K562 (cell line): Measurements from ENCODE around the gene DUSP28. TPM values are rescaled to one million over a fixed set of nuclear protein-coding genes. Genes with fewer than 3 reads are reported as not detected.

Experiments used
- ATAC-seq: fragments of 200-7000 bp; cut with Tn5 transposase; 3 replicates; pipeline ENCODE4 v1.9.1; 2020; ENCODE audit warnings: moderate library complexity
- BruUV-seq: library from RNA; stranded (reverse); fragments of 400-500 nt; replicated peaks from 2 replicates; lab custom pipeline; 2021; lab: Mats Ljungman, UMichigan
- CTCF ChIA-PET: fragments of 300-600 bp; formaldehyde crosslinking; extraction: SDS; loops from one replicate; lab custom pipeline; 2021; ENCODE audit warnings: low intra/inter-chr PET ratio; lab: Yijun Ruan, JAX
- POLR2A ChIA-PET: fragments of 300-600, 350-650 bp; sonication (Branson Sonifier 250); formaldehyde crosslinking; extraction: SDS; loops from one replicate; lab custom pipeline; 2021; ENCODE audit warnings: antibody characterized with exemption, inconsistent platforms; lab: Yijun Ruan, JAX
- DNase-seq, 4 experiments: peaks; one replicate each; pipeline versions ENCODE4 v3.0.0 to v3.0.0-alpha.2; 2011 to 2018; ENCODE audit warnings: low spot score in 3 of 4, mixed read lengths in 3 of 4; ENCODE audit errors: extremely low read depth in 1 of 4
- FAIRE-seq: peaks from 2 replicates; lab custom pipeline; 2011; peaks lifted over from hg19 to GRCh38; lab: Jason Lieb, UNC
- H2AFZ ChIP-seq: 2 replicates; pipeline ENCODE4 v1.6.0; 2011; ENCODE audit warnings: low read depth, low read length, control low read depth, inconsistent platforms
- H3K27ac ChIP-seq: fragments of 200-600 bp; 3 replicates; pipeline ENCODE4 v1.8.0; 2011; ENCODE audit warnings: low read depth, mild to moderate bottlenecking, control low read depth, inconsistent platforms, low read length, moderate library complexity, mixed read lengths; ENCODE audit errors: extremely low read depth
- H3K27me3 ChIP-seq, 2 experiments: fragments of 300-600 bp in 1 of 2; 2 replicates in 1 of 2; 3 replicates in 1 of 2; pipeline versions ENCODE4 v1.6.0 to v1.8.0; 2011; ENCODE audit warnings: inconsistent platforms in 2 of 2, low read length in 2 of 2, mild to moderate bottlenecking in 1 of 2, mixed read lengths in 1 of 2, moderate library complexity in 1 of 2; ENCODE audit not compliant: control insufficient read depth in 2 of 2, insufficient read depth in 2 of 2
- H3K36me3 ChIP-seq: fragments of 300-600 bp; 3 replicates; pipeline ENCODE4 v1.8.0; 2011; ENCODE audit warnings: mild to moderate bottlenecking, low read length, inconsistent platforms; ENCODE audit not compliant: control insufficient read depth, insufficient read depth
- H3K4me1 ChIP-seq, 2 experiments: fragments of 200-600 bp in 1 of 2; replicated peaks in 1 of 2; 2 replicates in 1 of 2; 3 replicates in 1 of 2; pipeline versions ENCODE4 v1.5.1 to v1.8.0; 2011; ENCODE audit warnings: inconsistent platforms in 2 of 2, low read length in 2 of 2, mild to moderate bottlenecking in 1 of 2, mixed read lengths in 1 of 2, moderate library complexity in 1 of 2; ENCODE audit not compliant: control insufficient read depth in 2 of 2, insufficient read depth in 2 of 2
- H3K4me2 ChIP-seq: 2 replicates; pipeline ENCODE4 v1.6.1; 2011; ENCODE audit warnings: low read length, control low read depth, inconsistent platforms, mixed read lengths; ENCODE audit not compliant: insufficient read depth
- H3K4me3 ChIP-seq: fragments of 200-600 bp; sonication (generic), shearing (Covaris generic); 2 replicates; pipeline ENCODE4 v1.5.1; 2016; ENCODE audit warnings: control low read depth, inconsistent platforms
- H3K79me2 ChIP-seq: fragments of 200-600 bp; 3 replicates; pipeline ENCODE4 v1.8.0; 2011; ENCODE audit warnings: low read length, inconsistent platforms; ENCODE audit not compliant: control insufficient read depth, insufficient read depth
- H3K9ac ChIP-seq, 2 experiments: 2 replicates each; pipeline versions ENCODE4 v1.6.0 to v1.6.1; 2011; ENCODE audit warnings: low read depth in 2 of 2, low read length in 2 of 2, control low read depth in 1 of 2, inconsistent platforms in 1 of 2, mild to moderate bottlenecking in 1 of 2, mixed read lengths in 1 of 2; ENCODE audit not compliant: insufficient read depth in 1 of 2
- H3K9me1 ChIP-seq: one replicate; pipeline ENCODE4 v1.6.0; 2011; ENCODE audit warnings: inconsistent platforms, mild to moderate bottlenecking, low read length, moderate library complexity; ENCODE audit not compliant: control insufficient read depth, insufficient read depth
- H3K9me3 ChIP-seq: replicated peaks from 2 replicates; pipeline ENCODE4 v1.5.1; 2011; ENCODE audit warnings: low read depth, low read length, inconsistent platforms; ENCODE audit not compliant: control insufficient read depth, insufficient read depth
- H4K20me1 ChIP-seq: replicated peaks from 2 replicates; pipeline ENCODE4 v1.6.1; 2011; ENCODE audit warnings: low read length, inconsistent platforms, mixed read lengths; ENCODE audit not compliant: control insufficient read depth, insufficient read depth
- CBFA2T2 ChIP-seq: fragments of 450-650 bp; conservative IDR thresholded peaks from 2 replicates; pipeline ENCODE4 v1.6.1; 2017; ENCODE audit warnings: mild to moderate bottlenecking
- CBFA2T3 ChIP-seq: fragments of 450-650 bp; IDR thresholded peaks from 2 replicates; pipeline ENCODE4 v1.6.1; 2017
- MXD1 ChIP-seq: fragments of 250-450 bp; sonication (Bioruptor Pico); IDR thresholded peaks from 2 replicates; pipeline ENCODE4 v1.8.0; 2021; ENCODE audit warnings: borderline replicate concordance, mild to moderate bottlenecking, moderate library complexity; ENCODE audit not compliant: poor library complexity, severe bottlenecking
- TBP ChIP-seq: optimal IDR thresholded peaks from 2 replicates; pipeline ENCODE3; 2011; ENCODE audit warnings: low read depth, low read length, improper control_type of control experiment
- TCF3 ChIP-seq: sonication (generic); formaldehyde crosslinking; IDR thresholded peaks from 2 replicates; pipeline ENCODE4 v1.4.0; 2020; ENCODE audit warnings: mild to moderate bottlenecking, missing genetic modification reagents
- ZNF174 ChIP-seq: fragments of 250-450 bp; sonication (Bioruptor Pico); IDR thresholded peaks from 2 replicates; pipeline ENCODE4 v1.4.0; 2020; ENCODE audit warnings: mild to moderate bottlenecking
- WGBS: fragments of 100-300 bp; shearing (Covaris generic); methylation state at CpG from one replicate; pipeline ENCODE4 v1.1.6; 2016; ENCODE audit warnings: low coverage, mixed read lengths; ENCODE audit not compliant: insufficient coverage; ENCODE audit errors: missing lambda C conversion rate; 5-methylcytosine and 5-hydroxymethylcytosine counted together
- in situ Hi-C: fragments of 300-500 bp; cut with MboI; formaldehyde crosslinking; loops from 4 replicates; pipeline ENCODE4 v1.15.0; 2018; ENCODE audit warnings: inconsistent platforms, mixed read lengths
- intact Hi-C: fragments of 100-400 bp; cut with micrococcal nuclease; formaldehyde crosslinking; loops from 2 replicates; pipeline ENCODE4 v1.14.2; 2022
- polyA plus RNA-seq, 8 experiments: library from polyadenylated mRNA; depleted of rRNA in 4 of 8; stranded (reverse) in 5 of 8; unstranded in 3 of 8; fragments of >200 nt; fragmentation: Nextera tagmentation in 2 of 8; fragmentation: Illumina TruSeq in 1 of 8; extraction: Ambion mirVana in 2 of 8; extraction: Trizol in 1 of 8; gene quantifications; 2 replicates each; pipeline versions ENCODE4 v1.2.1 to v1.2.3, GENCODE V29; 2011 to 2014; ENCODE audit warnings: inconsistent platforms in 1 of 8, missing spikeins in 1 of 8
- total RNA-seq, 7 experiments: library from RNA; depleted of rRNA in 6 of 7; stranded (reverse); fragments of >200 nt in 6 of 7; fragmentation: Illumina TruSeq in 2 of 7; extraction: Trizol in 2 of 7; gene quantifications; 2 replicates each; pipeline versions ENCODE4 v1.2.1 to v1.2.3, GENCODE V29; 2011 to 2021; ENCODE audit warnings: low replicate concordance in 1 of 7

Gene DUSP28
- total and polyA plus RNA-seq, 9 of the 15 experiments (the other 6 are each of a cell fraction or from before 2014, with no cell fraction given) = 2.8 to 8.1 (median 4.2) TPM

- peaks cover 55% of the 10 kb centered on the region for H3K79me2 ChIP-seq
- CTCF ChIA-PET = no interaction called here
- in situ Hi-C loops = no loop called here
- POLR2A ChIA-PET = no interaction called here
- H3K4me1 ChIP-seq = peaks cover 49 to 66% of the 10 kb centered on the region in 2 experiments
- H2AFZ ChIP-seq = no peak overlapping the region
- intact Hi-C loops = loop anchor here (1.0 kb wide), 1 partner anchor 21 kb away; no protein-coding TSS in a partner anchor
- H3K4me2 ChIP-seq = no peak overlapping the region
- peak; percentile 49 for FAIRE-seq
- no peak overlapping the region for H3K4me3 ChIP-seq
- no TSS peak for BruUV-seq
- H3K9me1 ChIP-seq = peaks cover 8% of the 10 kb centered on the region
- TF ChIP-seq TBP (peak; percentile 38), ZNF174 (no peak)
- TF ChIP-seq, all 486 proteins: peak for 1
- no peak overlapping the region; the same call in 2 of the 3 replicates for H3K27ac ChIP-seq
- ATAC-seq = no peak
- H3K9me3 ChIP-seq = no peaks in the 10 kb centered on the region
- no peaks in the 10 kb centered on the region; the same call in 1 of the 2 replicates for H4K20me1 ChIP-seq
- DNase-seq = no peak
- H3K36me3 ChIP-seq = peaks cover 13% of the 10 kb centered on the region; the same call in 2 of the 3 replicates
- H3K9ac ChIP-seq = peak overlapping the region in 1 of 2 experiments; percentile 39; a peak in 1 of 4 replicates
- H3K27me3 ChIP-seq = no peaks in the 10 kb centered on the region
- 72% methylated on average over 3 of the region's 3 CpGs for WGBS
Observed at GRCh38 chr2:240582781-240583180, 22.6 kb downstream of the DUSP28 start.

- whole genome bisulfite sequencing = 24% methylated on average over 4 of the region's 4 CpGs
- Histone ChIP-seq H4K20me1 (no peaks in the 10 kb centered on the region; the same call in 1 of the 2 replicates), H3K4me1 (peaks cover 48 to 59% of the 10 kb centered on the region in 2 experiments), H3K9me3 (no peaks in the 10 kb centered on the region), H3K9me1 (peaks cover 7% of the 10 kb centered on the region), H3K27me3 (no peaks in the 10 kb centered on the region), H3K27ac (peak overlapping the region; percentile 77; the same call in 2 of the 3 replicates), H3K4me2 (peak overlapping the region; percentile 93), H3K9ac (peak overlapping the region in 1 of 2 experiments; percentile 70; a peak in 1 of 4 replicates), H3K4me3 (no peak overlapping the region), H3K36me3 (peaks cover 10% of the 10 kb centered on the region; the same call in 2 of the 3 replicates), H3K79me2 (peaks cover 64% of the 10 kb centered on the region), H2AFZ (no peak overlapping the region)
- CTCF ChIA-PET = no interaction called here
- ATAC-seq (no peak), FAIRE-seq (peak; percentile 62), DNase-seq (peak in 1 of 4 experiments; percentile 51)
- BruUV-seq = no TSS peak
- in situ Hi-C loops (no loop called here), intact Hi-C loops (loop anchor here (1.0 kb wide), 1 partner anchor 22 kb away; no protein-coding TSS in a partner anchor)
- TF ChIP-seq MXD1 (CRISPR knock-in tag) (no peak), CBFA2T2 (peak; percentile 48; the same call in 1 of the 2 replicates), TCF3 (peak; percentile 8; the same call in 1 of the 2 replicates), CBFA2T3 (peak; percentile 63)
- POLR2A ChIA-PET = interaction anchor here (0.7 kb wide), 1 partner anchor 11 kb away, joined by 3 read pairs; no protein-coding TSS in a partner anchor
Observed at GRCh38 chr2:240583774-240584173, 23.6 kb downstream of the DUSP28 start.
